GM23248 (cell line): Measurements from ENCODE around the gene TRMT1.

Experiments used
- EZH2 ChIP-seq: fragments of 200-600 bp; sonication (generic); IDR thresholded peaks from 2 replicates; pipeline ENCODE4 v1.6.1; 2018; ENCODE audit warnings: antibody characterized with exemption, mild to moderate bottlenecking; ENCODE audit not compliant: insufficient read depth, poor library complexity, severe bottlenecking
- EZH2phosphoT487 ChIP-seq: fragments of 200-600 bp; sonication (generic); IDR thresholded peaks from 2 replicates; pipeline ENCODE4 v1.6.1; 2018; ENCODE audit warnings: antibody characterized with exemption, moderate library complexity, mild to moderate bottlenecking, low read depth; ENCODE audit not compliant: insufficient read depth

DNA sequence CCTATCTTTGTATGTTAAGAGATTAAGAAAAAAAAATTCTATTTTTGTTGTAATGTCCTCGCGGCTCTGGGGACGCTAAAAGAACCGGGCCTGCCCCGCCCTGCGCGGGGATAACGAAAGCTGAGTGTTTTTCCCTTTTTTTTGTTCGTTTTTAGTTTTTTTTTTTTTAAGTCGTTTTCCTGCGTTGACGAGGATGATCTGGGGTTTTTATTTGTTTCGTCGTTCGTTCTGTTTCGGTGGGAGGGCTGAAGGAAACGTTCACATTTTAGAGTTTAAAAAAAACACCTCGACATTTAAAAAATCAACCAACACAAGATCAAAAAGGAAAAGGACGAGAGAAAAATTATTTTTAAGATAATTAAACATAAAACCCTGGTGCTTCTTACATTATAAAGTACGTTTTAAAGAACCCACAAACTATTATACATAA lies 19.5 kb downstream of the TRMT1 start:
- TF ChIP-seq EZH2 (no peak), EZH2phosphoT487 (no peak)
